ENCODE measurements around the gene MYH16.
"Not testable (repeated sequence)": the region's sequence is repeated elsewhere in the genome, so short reads cannot be mapped to it uniquely, and the experiment has no call there.

Gene MYH16

GRCh38 chr7:99272476-99273045, at the start of gene MYH16:
Gene MYH16, plus strand, starts transcription at chr7:99272839.
- no peak for DNase-seq (ENCODE audit: low read depth in 2 of 2)

- peak; percentile 1 to 7 for DNase-seq (ENCODE audit: low read depth in 2 of 2)
These were observed 48.3 kb upstream of the MYH16 start for GRCh38 chr7:99224263-99224898.

DNA sequence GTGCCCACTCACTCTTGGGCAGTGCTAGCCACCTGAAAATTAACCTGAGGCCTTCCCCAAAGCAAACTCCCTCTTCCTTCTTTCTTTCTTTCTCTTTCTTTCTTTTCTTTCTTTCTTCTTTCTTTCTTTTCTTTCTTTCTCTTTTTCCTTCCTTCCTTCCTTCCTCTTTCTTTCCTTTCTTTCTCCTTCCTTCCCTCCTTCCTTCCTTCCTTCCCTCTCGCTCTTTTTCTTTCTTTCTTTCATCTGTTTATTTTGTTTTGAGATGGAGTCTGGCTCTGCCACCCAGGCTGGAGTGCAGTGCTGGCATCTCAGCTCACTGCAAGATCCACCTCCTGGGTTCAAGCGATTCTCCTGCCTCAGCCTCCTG, 47.8 kb upstream of the MYH16 start:
- no peak for DNase-seq (ENCODE audit: low read depth in 2 of 2)

DNA sequence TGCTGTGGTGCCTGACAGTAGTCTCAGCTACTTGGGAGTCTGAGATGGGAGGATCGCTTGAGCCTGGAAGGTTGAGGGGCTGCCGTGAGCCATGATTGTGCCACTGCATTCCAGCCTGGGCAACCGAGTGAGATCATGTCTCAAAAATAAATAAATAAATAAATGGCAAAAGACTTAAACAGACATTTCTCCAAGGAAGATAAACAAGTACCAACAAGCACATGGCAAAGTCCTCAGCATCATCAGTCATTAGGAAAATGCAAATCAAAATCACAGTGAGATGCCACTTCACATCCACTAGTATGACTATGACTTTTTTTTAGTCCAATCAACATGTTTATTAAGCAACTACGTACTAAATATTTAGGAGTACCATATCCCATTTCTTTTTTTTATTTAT, 43.4 kb upstream of the MYH16 start:
- DNase-seq (ENCODE audit: low read depth in 2 of 2), result no peak

DNA sequence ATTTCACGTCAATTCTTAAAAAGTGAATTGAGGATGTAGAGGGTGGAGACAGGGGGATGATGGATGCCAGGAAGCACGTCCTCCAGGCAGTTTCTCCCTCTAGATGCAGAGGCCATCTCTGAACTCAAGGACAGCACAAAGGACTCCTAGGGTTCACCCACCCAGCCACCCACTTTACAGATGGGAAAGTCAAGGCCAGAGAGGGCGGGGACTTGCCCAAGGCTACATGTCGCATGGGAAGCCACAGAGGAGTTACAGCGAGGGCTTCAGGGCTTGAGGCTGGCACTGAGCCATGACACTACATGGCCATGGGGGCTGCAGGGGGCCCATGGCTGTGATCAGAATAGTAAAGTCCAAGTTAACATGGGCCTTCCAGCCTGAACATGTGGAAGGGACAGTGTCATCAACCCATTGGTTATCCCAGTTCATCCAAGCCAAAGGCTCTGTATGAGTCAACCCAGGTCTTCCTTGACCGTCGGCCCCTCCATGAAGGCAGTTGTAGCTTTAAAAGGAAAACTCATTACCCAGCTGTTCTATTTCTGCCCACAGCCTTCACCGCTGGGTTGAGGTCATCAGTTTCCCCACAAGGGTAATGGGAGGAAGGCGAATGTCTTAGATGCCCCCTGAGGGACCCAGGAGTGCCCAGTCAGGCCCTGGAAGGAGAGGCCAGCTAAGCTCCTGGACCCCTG, 40.4 kb upstream of the MYH16 start:
- DNase-seq (ENCODE audit: low read depth in 2 of 2), result no peak

- DNase-seq (ENCODE audit: low read depth in 2 of 2), result not testable (repeated sequence)
These were observed 39.7 kb upstream of the MYH16 start for GRCh38 chr7:99232955-99233354.

GRCh38 chr7:99234185-99234584, 38.5 kb upstream of the MYH16 start:
- DNase-seq (ENCODE audit: low read depth in 2 of 2), result no peak

DNA sequence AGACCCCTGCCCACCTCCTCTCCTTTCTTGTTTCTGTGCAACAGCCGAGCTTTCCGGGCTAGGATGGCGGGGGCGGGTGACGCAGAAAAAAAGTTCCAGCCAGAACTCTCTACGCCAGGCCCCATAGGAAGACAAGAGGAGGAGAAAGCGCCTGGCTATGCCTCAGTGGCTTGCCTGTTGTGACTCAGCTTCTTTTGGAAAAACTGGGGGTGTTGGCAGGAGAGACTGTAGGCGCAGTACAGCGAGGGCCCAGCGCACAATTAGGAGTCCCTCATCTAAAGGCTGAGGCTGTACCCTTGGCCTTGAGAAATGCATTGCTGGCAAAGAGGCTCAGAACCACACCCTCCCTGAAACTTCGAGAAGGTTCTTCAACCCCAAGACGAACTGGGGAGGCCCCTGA, 36.7 kb upstream of the MYH16 start:
- no peak for DNase-seq (ENCODE audit: low read depth in 2 of 2)

DNA sequence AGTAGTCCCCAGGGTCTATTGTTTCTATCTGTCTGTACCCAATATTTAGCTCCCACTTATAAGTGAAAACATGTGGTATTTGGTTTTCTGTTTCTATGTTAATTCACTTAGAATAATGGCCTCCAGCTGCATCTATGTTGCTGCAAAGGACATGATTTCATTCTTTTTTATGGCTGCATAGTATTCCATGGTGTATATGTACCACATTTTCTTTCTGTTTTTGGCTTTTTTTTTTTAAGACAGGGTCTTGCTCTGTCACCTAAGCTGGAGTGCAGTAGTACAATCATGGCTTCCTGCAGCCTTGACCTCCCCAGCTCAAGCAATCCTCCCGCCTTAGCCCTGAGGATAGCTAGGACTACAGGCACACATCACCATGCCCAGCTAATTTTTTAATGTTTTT, 34.8 kb upstream of the MYH16 start:
- DNase-seq (ENCODE audit: low read depth in 2 of 2), result not testable (repeated sequence)

GRCh38 chr7:99238558-99239341, 33.9 kb upstream of the MYH16 start:
- no peak for DNase-seq (ENCODE audit: low read depth in 2 of 2)

GRCh38 chr7:99242682-99243081, 30.0 kb upstream of the MYH16 start:
- no peak for DNase-seq (ENCODE audit: low read depth in 2 of 2)

GRCh38 chr7:99243751-99244337, 28.8 kb upstream of the MYH16 start:
- no peak for DNase-seq (ENCODE audit: low read depth in 2 of 2)

DNA sequence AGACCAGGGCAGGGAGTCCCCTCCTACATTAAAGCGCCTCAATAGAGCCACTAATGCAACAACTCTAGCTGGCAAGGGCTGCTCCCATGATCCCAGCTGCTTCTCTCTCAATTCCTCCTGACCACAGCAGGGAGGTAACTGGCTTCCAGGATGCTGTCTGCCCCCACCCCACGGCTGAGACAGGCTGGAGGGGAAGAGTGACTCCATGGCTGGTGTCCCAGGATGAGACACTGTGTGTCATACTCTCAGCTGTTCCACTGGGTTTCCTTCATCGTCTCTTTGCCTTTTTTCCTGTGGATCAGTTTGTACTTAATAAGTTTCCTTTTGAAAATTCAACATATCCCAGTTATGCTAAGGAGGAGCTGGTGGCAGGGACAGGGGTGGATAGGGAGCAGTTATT, 27.7 kb upstream of the MYH16 start:
- DNase-seq (ENCODE audit: low read depth in 2 of 2), result no peak

DNA sequence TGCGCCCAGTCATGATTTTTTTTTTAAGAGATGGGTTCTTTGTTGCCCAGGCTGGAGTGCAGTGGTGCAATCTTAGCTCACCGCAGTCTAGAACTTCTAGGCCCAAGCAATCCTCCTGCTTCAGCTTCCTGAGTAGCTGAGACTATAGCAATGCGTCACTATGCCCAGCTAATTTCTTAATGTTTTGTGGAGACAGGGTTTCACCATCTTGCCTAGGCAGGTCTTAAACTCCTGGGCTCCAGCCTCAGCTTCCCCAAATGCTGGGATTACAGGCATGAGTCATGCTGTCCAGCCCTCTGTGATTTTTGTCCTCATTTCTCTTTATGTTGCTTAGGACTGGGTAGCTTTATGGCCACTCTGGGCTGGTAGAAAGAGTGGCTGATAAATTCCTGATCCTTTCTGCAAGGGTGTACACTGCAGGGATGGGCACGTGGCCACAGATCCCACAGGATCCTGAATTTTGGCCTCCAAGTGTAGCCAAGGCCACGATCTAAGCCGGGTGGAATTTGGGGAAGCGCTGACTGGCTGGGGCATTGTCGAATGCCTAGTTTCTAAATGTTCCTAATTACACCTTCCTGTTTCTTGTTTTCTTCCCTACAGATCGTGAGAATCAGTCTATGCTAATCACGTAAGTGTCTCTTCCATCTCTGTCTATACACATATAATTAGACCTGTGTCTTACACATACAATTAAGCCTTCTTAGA, 24.1 kb upstream of the MYH16 start:
- DNase-seq (ENCODE audit: low read depth in 2 of 2), result no peak

- DNase-seq (ENCODE audit: low read depth in 2 of 2), result no peak
These were observed 22.6 kb upstream of the MYH16 start for GRCh38 chr7:99249985-99250575.

- DNase-seq (ENCODE audit: low read depth in 2 of 2), result no peak
These were observed 20.3 kb upstream of the MYH16 start for GRCh38 chr7:99252166-99252895.

DNA sequence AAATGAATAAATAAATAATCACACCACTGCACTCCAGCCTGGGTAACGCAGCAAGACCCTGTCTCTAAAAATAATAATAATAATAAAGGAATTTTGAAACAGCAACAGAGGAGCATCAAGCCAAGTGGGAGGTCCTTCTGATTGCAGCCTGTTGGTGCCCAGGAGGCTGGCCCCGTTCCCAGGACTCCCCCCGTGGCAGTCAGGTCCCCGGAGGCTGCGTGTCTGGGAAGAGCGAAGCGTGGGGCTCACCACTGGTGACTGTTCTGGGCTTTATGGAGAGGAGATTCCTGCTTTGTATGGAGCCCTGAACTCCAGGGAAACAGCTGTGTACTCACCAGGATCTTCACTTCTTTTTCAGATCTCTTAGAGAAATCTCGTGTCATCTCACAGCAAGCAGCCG, 19.3 kb upstream of the MYH16 start:
- no peak for DNase-seq (ENCODE audit: low read depth in 2 of 2)

DNA sequence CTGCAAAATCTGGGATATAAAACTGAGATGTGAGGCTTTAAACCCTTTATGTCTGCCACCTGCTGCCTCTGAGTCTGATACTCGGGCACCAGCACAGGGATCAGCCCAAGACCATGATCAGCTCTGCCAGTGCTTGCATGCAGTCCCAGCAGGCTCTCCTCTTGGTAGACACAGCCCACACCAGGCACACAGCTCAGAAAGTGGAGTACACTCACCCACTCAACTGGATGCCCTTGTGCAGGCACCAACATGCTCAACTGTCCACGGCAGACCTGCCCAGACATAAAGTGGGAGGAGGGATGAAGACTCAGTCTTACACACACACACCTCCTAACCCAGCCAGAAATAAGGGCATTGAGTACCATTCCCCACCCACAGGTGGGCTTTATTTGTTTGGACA, 18.2 kb upstream of the MYH16 start:
- no peak for DNase-seq (ENCODE audit: low read depth in 2 of 2)

DNA sequence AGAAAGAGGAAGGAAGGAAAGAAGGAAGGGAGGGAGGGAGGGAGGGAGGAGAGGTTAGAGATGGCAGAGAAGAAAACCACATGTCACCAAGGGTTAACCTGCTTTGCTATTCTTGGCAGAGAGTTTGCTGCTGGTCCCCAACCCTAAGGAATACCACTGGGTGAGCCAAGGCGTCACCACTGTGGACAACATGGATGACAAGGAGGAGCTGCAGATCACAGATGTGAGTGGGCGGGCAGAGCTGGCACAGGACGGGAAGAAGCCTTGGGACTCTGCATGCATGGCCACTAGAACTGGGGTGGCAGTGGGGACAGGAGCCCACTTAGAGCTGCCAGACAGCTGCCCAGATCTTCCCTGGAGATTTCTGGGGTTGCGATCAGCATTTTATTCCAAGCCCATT, 17.2 kb upstream of the MYH16 start:
- no peak for DNase-seq (ENCODE audit: low read depth in 2 of 2)

DNA sequence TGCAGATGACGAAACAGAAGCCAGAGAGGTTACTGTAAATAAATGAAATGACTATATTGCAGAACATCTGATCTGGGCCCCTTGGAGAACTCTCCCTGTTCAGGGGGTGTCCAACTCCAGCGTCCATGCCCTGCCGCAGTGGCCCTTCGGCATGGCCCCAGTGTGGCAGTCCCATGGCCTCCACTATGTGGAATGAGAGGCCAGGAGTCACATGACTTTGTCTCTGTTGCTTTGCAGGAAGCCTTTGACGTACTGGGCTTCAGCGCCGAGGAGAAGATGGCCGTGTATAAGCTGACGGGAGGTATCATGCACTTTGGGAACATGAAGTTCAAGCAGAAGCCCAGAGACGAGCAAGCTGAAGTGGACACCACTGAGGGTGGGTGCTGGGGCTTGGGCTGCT, 15.6 kb upstream of the MYH16 start:
- DNase-seq (ENCODE audit: low read depth in 2 of 2), result no peak

DNA sequence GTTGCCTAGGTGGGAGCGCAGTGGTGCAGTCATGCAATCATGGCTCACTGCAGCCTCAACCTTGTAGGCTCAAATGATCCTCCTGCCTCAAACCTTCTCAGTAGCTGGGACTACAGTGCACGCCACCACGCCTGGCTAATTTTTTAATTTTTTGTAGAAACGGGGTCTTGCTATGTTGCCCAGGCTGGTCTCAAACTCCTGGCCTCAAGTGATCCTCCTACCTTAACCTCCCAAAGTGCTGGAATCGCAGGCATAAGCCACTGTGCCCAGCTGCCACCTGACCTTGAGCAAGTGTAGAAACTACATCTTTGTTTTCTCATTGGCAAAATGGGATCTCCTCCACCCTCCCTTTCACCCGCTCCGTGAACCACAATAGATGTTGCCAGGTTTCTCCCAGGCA, 15.0 kb upstream of the MYH16 start:
- no peak for DNase-seq (ENCODE audit: low read depth in 2 of 2)

All from stimulated activated CD4-positive, alpha-beta T cell treated with anti-CD3 and anti-CD28 coated beads, Interleukin-15, amount 100 ng/mL, for 48 hours (primary cell).